RWPE1 (cell line): ENCODE measurements around the gene DPH5.

Experiments
- CTCF ChIA-PET: fragments of 350-600 bp; sonication (Branson Sonifier 250); formaldehyde crosslinking; extraction: SDS; loops from one replicate; lab custom pipeline; 2021; lab: Yijun Ruan, JAX
- POLR2A ChIA-PET: fragments of 400-600 bp; formaldehyde crosslinking; extraction: SDS; loops from one replicate; lab custom pipeline; 2020; ENCODE audit warnings: antibody characterized with exemption; ENCODE audit not compliant: low non-redundant PET; lab: Yijun Ruan, JAX
- DNase-seq: peaks from one replicate; pipeline ENCODE4 v3.0.0; 2012; ENCODE audit warnings: low spot score
- H3K27ac ChIP-seq: fragments of 450-650 bp; 2 replicates; pipeline ENCODE4 v1.5.1; 2017
- CTCF ChIP-seq: fragments of 450-650 bp; conservative IDR thresholded peaks from 2 replicates; pipeline ENCODE4 v1.5.1; 2017; ENCODE audit warnings: low read depth, mild to moderate bottlenecking

Gene DPH5

GRCh38 chr1:101065575-101065974, 40.0 kb upstream of the DPH5 start:
- H3K27ac ChIP-seq: no peak overlapping the region
- CTCF ChIA-PET: interaction anchor here (0.7 kb wide), 1 partner anchor 145 kb away, joined by 4 read pairs; no protein-coding TSS in a partner anchor
- TF ChIP-seq CTCF: no peak
- POLR2A ChIA-PET: no interaction called here
- DNase-seq: no peak

DNA sequence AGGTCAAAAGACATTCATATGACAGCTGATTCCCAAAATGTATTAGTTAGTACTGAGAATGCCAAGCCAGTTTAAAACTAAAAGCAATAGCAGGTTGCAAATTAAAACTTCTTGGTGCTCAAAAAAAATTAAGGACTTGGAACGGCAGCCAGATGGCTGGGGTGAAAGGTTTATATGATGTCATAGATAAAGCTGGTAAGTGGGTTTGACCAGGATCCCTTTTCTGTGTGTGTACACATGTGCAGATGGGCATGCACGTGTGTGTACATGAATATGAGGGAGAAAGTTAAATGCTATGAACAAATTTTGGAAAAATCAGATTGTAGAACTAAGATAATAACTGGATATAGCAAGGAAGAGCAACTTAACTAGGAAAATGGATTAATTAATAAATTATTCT, 39.1 kb upstream of the DPH5 start:
- DNase-seq: no peak
- CTCF ChIA-PET: interaction anchor here (0.7 kb wide), 1 partner anchor 671 kb away, joined by 5 read pairs; no protein-coding TSS in a partner anchor
- H3K27ac ChIP-seq: no peak overlapping the region
- TF ChIP-seq CTCF: no peak
- POLR2A ChIA-PET: no interaction called here

GRCh38 chr1:101060992-101061391, 35.4 kb upstream of the DPH5 start:
- CTCF ChIA-PET: no interaction called here
- no peak for DNase-seq
- POLR2A ChIA-PET: no interaction called here

DNA sequence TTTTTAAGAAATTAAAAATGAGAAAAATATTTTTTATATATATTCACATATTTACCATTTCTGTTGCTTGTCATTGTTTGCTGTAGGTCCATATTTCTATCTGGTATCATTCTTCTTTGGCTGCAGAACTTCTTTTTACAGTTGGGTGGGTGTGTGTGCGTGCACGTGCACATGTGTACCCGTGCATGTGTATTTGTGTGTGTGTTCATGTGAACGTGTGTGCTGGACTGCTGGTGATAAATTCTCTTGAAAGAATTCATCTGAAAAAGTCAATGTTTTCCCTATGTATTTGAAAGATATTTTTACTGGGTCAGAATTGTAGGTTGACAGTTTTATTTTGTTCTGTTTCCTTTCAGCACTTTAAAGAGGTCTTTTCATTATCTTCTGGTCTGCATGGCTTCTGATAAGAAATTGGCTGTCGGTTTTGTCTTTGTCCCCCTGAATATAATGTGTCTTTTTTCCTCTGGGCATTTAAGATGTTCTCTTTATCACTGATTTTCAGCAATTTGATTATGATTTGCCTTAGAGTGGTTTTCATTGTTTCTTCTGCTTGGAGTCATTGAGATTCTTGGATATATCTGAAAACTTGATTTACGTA, 34.5 kb upstream of the DPH5 start:
- ChIA-PET CTCF (no interaction called here), POLR2A (no interaction called here)
- no peak overlapping the region for H3K27ac ChIP-seq
- TF ChIP-seq CTCF: no peak
- no peak for DNase-seq

More at GRCh38 chr1:101060992-101061391, 35.4 kb upstream of the DPH5 start:
- H3K27ac ChIP-seq: no peak overlapping the region
- no peak for TF ChIP-seq CTCF

DNA sequence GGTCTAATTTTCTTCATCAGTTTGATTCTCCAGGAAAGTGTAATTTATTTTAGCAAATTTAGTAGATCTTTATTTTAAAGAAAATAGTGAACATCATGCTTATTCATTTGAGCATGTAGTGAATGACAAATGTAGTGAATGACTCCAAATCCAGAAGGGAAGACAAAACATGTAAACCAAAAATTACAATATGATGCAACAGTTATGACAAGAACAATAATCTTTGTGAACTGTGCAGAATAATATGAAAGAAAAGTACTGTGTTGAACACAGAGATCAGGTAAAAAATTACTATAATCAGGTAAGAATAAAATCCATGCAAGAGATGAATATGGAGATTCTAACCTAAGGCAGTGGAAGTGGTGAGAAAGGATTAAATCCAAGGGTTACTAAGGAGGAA, 30.0 kb upstream of the DPH5 start:
- ChIA-PET POLR2A (no interaction called here), CTCF (no interaction called here)
- no peak for DNase-seq

More for the DNA sequence above, 30.0 kb upstream of the DPH5 start:
- TF ChIP-seq CTCF: no peak
- H3K27ac ChIP-seq: no peak overlapping the region
